GM19328 (cell line): ENCODE results near the gene HTR3A.
"Not testable (repeated sequence)": the region's sequence is repeated elsewhere in the genome, so short reads cannot be mapped to it uniquely, and the experiment has no call there.

Source experiments
- ATAC-seq: cut with Tn5 transposase; IDR thresholded peaks from one replicate; pipeline ENCODE4 v1.9.1; 2021; ENCODE audit warnings: mild to moderate bottlenecking, moderate library complexity; ENCODE audit not compliant: unreplicated experiment

The HTR3A gene

DNA sequence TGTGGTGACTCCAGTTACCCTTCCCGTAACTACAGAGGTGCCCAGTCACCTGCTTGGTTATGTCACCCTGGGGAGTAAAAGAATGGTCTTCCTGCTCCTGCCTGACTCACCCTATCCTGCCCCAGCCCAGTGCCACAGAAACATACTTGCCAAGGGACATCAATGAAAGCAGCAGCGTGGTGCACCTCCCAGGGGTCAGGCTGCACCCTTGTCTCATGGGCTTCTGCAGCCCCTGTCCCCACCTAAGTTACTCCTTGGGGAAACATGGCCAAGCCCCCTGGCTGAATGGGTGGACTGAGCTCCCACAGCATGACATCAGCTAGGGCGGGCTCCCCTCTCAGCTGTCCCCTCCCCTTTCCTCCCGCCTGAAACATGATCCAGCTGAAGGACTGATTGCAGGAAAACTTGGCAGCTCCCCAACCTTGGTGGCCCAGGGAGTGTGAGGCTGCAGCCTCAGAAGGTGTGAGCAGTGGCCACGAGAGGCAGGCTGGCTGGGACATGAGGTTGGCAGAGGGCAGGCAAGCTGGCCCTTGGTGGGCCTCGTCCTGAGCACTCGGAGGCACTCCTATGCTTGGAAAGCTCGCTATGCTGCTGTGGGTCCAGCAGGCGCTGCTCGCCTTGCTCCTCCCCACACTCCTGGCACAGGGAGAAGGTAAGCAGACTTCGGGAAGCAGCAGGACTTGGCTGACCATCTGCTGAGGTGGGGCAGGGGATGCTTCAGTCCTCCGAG is at the start of gene HTR3A:
Gene HTR3A (plus strand): TSS at position 368 of the 730 bp plus-strand sequence. CDS start 218 bp downstream, at position 586.
- no peak for ATAC-seq

DNA sequence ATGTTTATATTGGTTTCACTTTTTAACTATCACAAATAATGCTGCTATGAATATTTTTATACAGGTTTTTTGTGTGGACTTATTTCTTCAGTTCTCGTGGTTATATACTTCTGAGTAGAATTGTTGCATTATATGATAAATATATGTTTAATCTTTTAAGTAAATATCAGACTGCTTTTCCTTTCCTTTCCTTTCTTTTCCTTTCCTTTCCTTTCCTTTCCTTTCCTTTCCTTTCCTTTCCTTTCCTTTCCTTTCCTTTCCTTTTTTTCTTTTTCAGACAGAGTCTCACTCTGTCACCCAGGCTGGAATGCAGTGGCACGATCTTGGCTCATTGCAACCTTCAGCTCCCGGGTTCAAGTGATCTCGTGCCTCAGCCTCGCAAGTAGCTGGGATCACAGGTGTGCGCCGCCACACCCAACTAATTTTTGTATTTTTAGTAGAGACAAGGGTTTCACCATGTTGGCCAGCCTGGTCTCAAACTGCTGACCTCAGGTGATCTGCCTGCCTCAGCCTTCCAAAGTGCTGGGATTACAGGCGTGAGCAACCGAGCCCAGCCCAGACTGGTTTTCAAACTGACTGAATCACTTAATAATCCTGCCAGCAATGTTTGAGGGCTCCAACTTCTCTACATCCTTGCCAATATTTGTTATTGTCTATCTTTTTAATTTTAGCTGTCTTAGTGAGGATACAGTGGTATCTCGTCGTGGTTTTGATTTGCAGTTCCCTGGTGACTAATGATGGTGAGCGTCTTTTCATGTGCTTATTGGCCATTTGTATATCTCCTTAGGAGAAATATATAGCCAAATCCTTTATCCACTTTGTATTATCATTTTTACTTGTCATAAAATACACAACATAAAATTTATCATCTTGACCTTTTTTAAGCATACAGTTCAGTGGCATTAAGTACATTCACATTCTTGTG is 48.4 kb upstream of the HTR3A start:
- ATAC-seq = no peak

DNA sequence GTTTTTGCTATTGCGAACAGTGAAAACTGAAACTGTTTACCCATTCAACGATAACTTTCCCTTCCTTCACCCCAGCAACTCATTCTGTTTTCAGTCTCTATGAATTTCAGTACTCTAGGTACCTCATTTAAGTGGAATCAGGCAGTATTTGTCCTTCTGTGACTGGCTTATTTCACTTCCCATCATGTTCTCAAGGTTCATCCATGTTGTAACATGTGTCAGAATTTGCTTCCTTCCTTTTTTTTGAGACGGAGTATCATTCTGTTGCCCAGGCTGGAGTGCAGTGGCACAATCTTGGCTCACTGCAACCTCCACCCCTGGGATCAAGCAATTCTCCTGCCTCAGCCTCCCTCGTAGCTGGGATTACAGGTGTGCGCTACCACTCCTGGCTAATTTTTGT is 46.6 kb upstream of the HTR3A start:
- no peak for ATAC-seq

DNA sequence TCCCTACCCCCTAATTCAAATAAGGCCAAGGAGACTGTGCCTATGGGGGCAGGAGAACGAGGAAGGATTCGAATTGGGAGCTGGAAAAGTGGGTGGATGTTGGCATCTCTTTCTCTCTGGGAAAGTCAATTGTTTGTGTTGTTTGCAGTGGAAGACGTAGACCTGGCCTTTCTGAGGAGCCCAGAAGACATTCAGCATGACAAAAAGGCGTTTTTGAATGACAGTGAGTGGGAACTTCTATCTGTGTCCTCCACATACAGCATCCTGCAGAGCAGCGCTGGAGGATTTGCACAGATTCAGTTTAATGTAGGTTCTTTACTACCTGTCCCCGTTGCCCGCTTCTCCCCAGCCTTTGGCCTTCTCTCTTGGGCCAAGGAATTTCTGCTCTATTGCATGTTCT is 42.1 kb upstream of the HTR3A start:
- no peak for ATAC-seq

DNA sequence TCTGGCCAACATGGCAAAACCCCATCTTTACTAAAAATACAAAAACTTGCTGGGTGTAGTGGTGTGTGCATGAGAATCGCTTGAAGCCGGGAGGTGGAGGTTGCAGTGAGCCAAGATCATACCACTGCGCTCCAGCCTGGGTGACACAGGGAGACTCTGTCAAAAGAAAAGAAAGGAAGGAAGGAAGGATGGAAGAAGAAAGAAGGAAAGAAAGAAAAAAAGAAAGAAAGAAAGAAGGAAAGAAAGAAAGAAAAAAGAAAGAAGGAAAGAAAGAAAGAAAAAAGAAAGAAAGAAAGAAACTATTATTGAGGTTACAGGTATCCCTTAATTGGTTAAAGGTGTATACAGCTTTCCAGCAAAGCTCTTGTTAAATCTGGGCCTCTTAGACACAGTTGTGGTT is 40.7 kb upstream of the HTR3A start:
- ATAC-seq = not testable (repeated sequence)

DNA sequence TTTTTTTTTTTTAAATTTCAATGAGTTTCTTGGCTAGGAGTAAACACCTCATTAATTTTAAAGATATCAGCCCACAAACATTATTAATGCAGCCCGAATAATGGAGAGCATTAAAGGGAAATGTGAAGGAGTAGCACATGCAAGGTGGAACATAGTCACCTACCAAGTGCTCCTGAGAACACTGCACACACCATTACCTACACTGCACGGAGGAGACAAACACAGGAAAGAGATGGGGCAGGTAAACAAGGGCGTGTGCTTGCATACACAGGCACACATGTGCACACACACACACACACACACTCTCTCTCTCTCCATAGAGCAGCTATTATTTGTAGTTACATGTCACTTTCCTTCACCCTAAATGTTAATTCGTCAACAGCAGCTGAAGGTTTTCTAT is 40.1 kb upstream of the HTR3A start:
- no peak for ATAC-seq

DNA sequence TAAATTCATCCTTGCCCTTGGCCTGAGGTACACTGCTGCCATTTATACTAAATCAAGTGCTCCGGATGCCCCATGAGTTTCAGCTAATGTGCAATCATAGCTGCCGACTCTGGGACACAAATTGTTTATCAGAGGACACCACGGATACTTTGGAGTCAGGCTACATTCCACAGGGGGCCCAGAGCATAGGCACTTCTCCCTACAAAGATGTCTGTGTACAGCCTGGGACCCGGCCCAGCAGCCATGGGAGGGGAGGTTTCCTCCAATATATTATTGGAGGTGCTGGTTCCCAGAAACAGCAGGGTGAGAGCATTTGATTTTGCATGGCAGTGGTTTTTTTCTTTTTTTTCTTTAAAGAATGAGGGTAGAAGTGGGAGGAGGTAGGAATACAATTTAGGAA is 39.0 kb upstream of the HTR3A start:
- no peak for ATAC-seq

DNA sequence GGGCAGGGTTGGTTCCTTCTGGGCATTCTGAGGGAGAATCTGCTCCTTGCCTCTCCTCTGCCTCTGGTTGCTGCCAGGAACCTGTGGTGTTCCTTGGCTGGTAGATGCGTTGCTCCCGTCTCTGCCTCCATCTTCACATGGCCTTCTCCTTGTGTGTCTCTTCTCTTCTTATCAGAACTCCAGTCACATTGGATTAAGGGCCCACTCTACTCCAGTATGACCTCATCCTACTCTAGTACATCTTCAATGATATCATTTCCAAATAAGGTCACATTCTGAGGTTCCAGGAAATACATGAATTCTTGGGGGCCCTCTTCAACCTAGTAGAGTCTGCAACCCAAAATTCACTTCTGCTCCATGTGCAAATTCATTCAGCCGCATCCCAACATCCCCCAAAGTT is 37.0 kb upstream of the HTR3A start:
- ATAC-seq = no peak

DNA sequence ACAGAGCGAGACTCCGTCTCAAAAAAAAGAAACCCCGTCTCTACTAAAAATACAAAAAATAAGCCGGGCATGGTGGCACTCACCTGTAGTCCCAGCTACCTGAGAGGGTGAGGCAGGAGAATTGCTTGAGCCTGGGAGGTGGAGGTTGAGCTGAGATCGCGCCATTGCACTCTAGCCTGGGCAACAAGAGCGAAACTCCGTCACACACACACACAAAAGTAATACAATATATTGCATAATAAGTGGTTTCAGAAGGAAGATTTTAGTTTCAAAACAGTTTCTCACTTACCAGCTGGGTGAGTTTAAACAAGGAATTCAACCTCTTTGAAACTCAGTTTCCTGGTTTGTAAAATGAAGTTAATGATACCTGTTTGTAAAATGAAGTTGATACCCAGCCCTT is 32.7 kb upstream of the HTR3A start:
- ATAC-seq = no peak

DNA sequence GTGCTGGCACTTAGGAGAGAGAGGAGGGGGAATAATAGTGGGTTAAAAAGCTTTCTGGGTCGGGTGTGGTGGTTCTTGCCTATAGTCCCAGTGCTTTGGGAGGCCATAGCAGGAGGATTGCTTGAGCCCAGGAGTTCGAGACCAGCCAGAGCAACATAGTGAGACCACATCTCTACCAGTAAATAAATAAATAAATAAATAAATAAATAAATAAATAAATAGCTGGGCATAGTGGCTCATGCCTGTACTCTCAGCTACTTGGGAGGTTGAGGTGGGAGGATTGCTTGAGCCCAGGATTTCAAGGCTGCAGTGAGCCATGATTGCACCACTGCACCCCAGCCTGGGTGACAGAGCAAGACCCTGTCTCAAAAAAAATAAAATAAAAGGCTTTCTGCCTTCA is 28.7 kb upstream of the HTR3A start:
- not testable (repeated sequence) for ATAC-seq

DNA sequence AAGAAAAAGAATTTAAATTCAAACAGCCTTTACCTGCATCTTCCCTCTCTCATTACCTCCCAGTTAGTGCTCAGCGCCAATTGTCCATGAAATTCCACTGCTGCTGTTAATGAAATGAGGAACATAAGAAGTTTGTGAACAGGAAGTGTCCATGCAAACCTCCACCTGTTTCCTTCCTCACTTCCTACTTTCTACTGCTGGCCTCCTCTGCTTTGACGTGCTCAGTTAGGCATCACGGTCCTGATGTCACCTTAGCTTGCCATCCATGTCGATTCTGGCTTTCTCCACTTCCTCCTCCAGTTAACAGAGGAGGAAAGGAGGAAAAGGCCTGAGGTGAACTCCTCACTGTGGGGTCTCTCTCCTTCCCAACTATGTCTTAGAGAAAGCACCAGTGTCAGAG is 26.9 kb upstream of the HTR3A start:
- no peak for ATAC-seq

DNA sequence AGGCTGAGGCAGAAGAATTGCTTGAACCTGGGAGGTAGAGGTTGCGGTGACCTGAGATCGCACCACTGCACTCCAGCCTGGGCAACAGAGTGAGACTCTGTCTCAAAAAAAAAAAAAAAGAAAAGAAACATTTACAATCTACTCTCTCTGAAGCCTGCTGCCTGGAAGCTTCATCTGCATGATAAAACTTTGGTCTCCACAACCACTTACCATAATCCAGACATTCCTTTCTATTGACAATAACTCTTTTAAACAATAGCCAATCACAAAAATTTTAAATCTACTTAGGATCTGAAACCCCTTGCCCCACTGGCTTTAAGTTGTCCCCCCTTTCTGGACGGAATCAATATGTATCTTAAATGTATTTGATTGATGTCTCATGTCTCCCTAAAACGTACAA is 25.0 kb upstream of the HTR3A start:
- no peak for ATAC-seq

DNA sequence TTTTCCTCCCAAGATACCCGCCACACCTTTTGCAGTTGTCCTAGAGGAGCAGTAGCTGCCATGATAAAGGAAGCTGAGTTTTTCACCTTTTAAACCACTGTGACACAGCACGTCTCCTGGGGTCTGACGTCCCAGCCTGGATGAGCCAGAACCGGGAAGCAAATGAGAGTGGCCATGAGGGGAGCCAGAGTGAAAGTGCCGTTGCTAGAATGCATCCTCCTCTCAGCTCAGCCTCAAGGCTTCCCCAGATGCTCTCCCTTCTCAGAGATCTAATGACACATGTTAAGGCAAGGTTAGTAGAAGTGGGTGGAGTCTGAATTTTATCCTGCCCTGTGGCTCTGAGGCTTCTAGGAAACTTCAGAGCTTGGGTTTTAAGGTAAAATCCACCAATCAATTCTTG is 23.4 kb upstream of the HTR3A start:
- ATAC-seq = no peak

DNA sequence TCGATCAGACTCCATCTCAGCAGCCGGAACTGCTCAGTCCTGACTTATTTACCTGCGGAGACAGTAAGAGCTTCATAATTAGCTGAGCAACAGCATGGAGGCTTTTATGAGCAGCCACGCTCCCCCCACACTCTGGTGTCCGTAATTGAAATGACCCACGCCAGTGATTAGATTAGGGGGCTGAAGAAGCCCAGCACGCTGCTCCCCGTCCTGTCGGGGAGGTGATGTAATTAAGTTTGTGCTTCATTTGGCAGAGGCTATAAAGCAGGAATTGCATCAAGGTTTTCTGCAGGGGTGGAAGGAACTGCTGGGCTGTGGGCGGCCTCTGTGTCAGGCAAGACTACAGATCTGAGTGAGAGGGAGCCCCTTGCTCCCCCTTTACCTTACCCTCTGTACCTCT is 22.8 kb upstream of the HTR3A start:
- no peak for ATAC-seq

DNA sequence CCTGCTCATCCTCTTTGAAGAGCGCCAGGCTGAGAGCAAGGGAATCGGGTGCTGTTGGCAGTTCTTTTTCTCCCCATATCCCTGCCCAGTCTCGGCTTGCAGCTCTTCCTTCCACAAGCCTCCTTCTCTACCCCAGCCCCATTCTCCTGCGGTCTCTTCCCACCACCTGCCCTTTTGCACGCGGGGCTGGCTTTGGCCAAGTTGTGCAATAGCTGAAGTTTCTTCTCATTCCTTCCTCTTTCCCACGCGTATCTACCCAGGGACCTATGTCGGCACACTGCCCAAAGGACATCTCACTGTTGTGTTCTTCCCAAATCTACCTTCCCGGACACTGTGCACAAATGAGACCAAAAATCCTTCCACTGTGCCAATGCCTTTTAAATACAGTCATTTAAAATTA is 22.3 kb upstream of the HTR3A start:
- ATAC-seq = no peak

DNA sequence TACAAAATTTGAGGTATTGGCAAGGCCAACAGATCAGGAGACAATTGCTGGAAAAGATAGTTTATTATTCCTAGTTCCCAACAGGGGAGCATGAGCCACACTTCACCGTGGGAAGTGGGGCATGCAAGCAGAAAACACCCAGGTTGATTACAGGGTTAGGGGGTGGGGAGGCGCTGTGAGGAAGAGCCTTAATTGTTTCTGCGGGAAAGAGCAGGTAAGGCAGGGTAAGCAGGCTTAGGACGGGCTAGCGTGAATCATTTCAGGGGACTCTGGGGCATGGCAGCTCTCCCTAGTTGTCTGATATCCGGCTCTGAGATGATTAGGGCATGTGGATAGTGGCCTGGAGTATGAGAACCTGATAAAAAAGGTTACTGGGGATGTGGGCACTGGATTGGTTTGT is 20.7 kb upstream of the HTR3A start:
- ATAC-seq = no peak

DNA sequence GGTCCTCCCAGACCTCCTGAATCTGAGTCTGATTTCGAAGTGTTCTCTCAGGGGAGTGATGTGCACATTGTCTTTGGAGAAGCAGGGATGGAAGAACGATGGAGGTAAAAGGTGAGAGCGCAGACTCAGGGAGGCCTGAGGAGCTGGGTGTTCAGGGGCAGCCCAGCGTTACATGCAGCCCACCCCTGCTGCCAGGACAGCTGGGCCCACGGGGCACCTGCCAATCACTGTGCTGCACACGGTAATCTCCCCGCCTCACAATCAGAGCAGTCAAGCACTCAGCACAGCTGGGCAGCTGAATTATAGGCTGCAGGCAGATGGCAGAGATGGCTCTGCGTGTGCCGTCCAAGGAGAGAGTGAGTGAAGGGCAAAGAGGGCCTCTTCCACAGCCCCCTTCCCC is 17.9 kb upstream of the HTR3A start:
- ATAC-seq = no peak

DNA sequence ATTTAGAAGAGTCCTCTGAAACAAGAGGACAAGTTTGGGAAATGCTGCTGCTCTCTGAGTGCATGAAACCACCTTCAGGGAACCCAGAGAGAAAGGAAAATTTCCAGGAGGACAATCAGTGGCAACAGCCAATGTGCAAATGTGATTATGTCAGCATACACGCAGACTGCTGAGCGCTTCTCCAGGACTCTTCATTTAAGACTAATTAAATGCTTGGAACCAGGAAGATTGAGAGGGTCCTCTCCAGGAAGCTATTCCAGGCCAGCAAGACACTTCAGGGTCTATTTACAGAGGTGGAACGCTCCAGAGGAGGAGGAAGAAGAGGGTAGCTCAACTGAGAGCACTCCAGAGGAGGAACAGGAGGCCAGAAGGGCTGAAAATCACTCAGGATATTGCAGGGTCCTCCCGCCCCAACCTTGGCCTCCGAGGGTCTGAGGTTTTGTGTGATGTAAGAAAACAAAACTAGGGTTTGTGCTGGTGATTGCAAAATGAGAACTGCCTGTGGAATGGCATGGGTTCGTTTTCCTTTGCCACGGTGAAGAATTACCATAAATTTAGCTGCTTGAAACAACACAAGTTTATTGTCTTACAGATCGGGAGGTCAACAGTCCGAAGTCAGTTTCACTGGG is 14.1 kb upstream of the HTR3A start:
- no peak for ATAC-seq

DNA sequence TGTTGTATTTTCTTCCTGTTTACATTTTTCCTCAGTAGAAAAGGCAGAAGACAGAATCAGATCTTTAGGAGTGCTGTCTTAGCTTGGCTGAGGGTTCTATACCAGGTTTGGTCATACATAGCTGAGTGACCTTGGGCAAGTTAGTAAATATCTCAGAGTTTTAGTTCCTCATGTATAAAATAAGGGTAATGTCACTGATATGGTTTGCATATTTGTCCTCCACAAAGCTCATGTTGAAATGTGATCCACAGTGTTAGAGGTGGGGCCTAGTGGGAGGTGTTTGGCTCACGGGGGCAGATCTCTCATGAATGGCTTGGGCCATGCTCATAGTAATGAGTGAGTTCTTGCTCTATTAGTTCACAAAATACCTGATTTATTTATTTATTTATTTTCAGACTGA is 7.5 kb upstream of the HTR3A start:
- ATAC-seq = no peak

DNA sequence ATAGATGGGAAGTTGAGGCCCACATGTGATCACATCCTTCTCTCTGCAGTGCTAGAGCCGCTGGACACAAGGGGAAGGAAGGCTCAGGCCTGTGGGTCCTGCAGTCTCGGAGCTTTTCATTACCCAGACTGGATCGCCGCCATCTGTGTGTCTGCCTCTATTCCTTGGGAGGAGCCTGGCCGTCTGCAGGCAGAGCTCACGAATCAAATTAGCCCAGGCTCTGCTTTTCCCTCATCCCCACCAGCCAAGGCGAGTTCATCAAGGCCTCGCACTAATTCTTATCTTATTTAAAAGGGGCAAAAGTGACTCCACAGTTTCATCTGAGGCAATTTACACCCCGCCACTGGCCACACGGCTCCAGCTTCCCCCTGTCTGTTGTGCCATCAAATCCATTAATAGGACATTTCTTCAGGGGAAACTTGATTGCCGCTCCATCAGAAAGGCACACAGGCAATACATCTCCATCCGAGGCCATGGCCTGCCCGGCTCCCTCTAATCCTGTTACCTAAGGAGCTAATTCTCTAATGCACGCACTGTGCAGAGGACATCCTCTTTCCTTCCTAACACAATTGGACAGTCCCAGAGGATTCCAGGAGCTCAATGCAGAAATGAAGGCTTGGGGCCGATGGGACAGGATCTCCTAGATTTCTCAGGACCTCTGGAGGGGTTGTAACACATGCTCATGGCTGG is 3.3 kb upstream of the HTR3A start:
- no peak for ATAC-seq

DNA sequence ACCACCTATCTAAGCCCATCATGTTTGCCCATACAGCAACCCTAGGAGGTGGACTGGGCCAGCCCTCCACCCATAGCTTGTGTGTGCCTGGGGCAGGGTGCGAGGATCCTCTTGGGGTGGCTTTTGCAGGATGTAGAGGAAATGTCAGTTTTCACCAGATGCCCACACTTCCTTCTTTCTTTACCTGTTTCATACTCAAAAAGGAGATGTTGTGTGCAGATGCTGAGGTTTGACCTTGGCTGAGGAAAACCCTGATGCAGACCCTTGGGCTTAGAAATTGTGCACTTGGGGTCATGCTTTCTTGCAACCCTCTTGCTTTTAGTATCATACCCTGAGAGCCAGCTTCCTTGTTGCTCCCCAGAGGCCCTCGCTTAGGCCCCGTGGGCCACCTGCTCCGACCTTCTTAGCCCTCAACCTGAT is 2.2 kb downstream of the HTR3A start:
- no peak for ATAC-seq
